Endothelial cell of umbilical vein (primary cell): Measurements from ENCODE around the gene LMAN2L. TPM values are rescaled to one million over a fixed set of nuclear protein-coding genes. Genes with fewer than 3 reads are reported as not detected.

Experiments used
- BruUV-seq: library from RNA; stranded (reverse); fragments of 400-500 nt; replicated peaks from 2 replicates; lab custom pipeline; 2021; lab: Mats Ljungman, UMichigan
- CTCF ChIA-PET: fragments of 300-600, 350-600 bp; sonication (Branson Sonifier 250); formaldehyde crosslinking; loops from one replicate; lab custom pipeline; 2021; ENCODE audit warnings: antibody characterized with exemption, inconsistent platforms; lab: Charles Lee
- POLR2A ChIA-PET: fragments of 300-600, 350-600 bp; sonication (Branson Sonifier 250); formaldehyde crosslinking; loops from one replicate; lab custom pipeline; 2021; ENCODE audit warnings: antibody characterized with exemption, inconsistent platforms; lab: Charles Lee
- DNase-seq: peaks from one replicate; pipeline ENCODE4 v3.0.0-alpha.2; 2011; ENCODE audit warnings: low read depth, low spot score
- FAIRE-seq: peaks from 2 replicates; lab custom pipeline; 2011; peaks lifted over from hg19 to GRCh38; lab: Jason Lieb, UNC
- H2AFZ ChIP-seq: 2 replicates; pipeline ENCODE4 v1.6.0; 2012; ENCODE audit warnings: low read depth, low read length, control low read depth, inconsistent platforms
- H3K27ac ChIP-seq: 2 replicates; pipeline ENCODE4 v1.5.1; 2011; ENCODE audit warnings: low read depth, mild to moderate bottlenecking, control low read depth, low read length, moderate library complexity; ENCODE audit not compliant: insufficient read depth
- H3K27me3 ChIP-seq, 2 experiments: 2 replicates each; pipeline versions ENCODE4 v1.6.0 to v1.6.1; 2011; ENCODE audit warnings: low read length in 2 of 2, mixed read lengths in 1 of 2; ENCODE audit not compliant: control insufficient read depth in 2 of 2, insufficient read depth in 2 of 2
- H3K36me3 ChIP-seq, 2 experiments: 2 replicates in 1 of 2; 3 replicates in 1 of 2; pipeline ENCODE4 v1.5.1; 2011; ENCODE audit warnings: low read length in 2 of 2, mild to moderate bottlenecking in 1 of 2, moderate library complexity in 1 of 2; ENCODE audit not compliant: control insufficient read depth in 2 of 2, insufficient read depth in 2 of 2; ENCODE audit errors: extremely low read depth in 1 of 2
- H3K4me1 ChIP-seq: 3 replicates; pipeline ENCODE4 v1.5.1; 2011; ENCODE audit warnings: mild to moderate bottlenecking, low read length; ENCODE audit not compliant: control insufficient read depth, insufficient read depth; ENCODE audit errors: extremely low read depth
- H3K4me2 ChIP-seq: 2 replicates; pipeline ENCODE4 v1.6.1; 2011; ENCODE audit warnings: low read length, control low read depth, mixed read lengths; ENCODE audit not compliant: insufficient read depth
- H3K4me3 ChIP-seq, 3 experiments: fragments of 200-600 bp in 1 of 3; sonication (generic), shearing (Covaris generic) in 1 of 3; replicated peaks in 1 of 3; 2 replicates each; pipeline ENCODE4 v1.5.1; 2011 to 2016; ENCODE audit warnings: control low read depth in 3 of 3, low read length in 3 of 3, mild to moderate bottlenecking in 2 of 3, inconsistent platforms in 1 of 3, low read depth in 1 of 3, moderate library complexity in 1 of 3; ENCODE audit not compliant: insufficient read depth in 1 of 3
- H3K79me2 ChIP-seq: 2 replicates; pipeline ENCODE4 v1.6.0; 2012; ENCODE audit warnings: low read length, inconsistent platforms; ENCODE audit not compliant: control insufficient read depth, insufficient read depth
- H3K9ac ChIP-seq: replicated peaks from 2 replicates; pipeline ENCODE3; 2011; ENCODE audit warnings: low read length, control low read depth; ENCODE audit not compliant: insufficient read depth; ENCODE audit errors: extremely low read depth
- H3K9me1 ChIP-seq: replicated peaks from 3 replicates; pipeline ENCODE4 v1.6.0; 2011; ENCODE audit warnings: mild to moderate bottlenecking, low read length; ENCODE audit not compliant: control insufficient read depth, insufficient read depth; ENCODE audit errors: extremely low read depth
- H3K9me3 ChIP-seq: replicated peaks from 2 replicates; pipeline ENCODE4 v1.5.1; 2012; ENCODE audit warnings: low read length, inconsistent platforms; ENCODE audit not compliant: control insufficient read depth, insufficient read depth
- H4K20me1 ChIP-seq: replicated peaks from 2 replicates; pipeline ENCODE3; 2011; ENCODE audit warnings: mild to moderate bottlenecking, low read length; ENCODE audit not compliant: control insufficient read depth, insufficient read depth; ENCODE audit errors: extremely low read depth
- CTCF ChIP-seq, 2 donors: IDR thresholded peaks; 1 replicate in 1 of 2; 2 replicates in 1 of 2; pipeline ENCODE4 v1.5.1; 2011; ENCODE audit warnings: low read length in 2 of 2, mild to moderate bottlenecking in 2 of 2, moderate library complexity in 2 of 2, control low read depth in 1 of 2, inconsistent platforms in 1 of 2, low read depth in 1 of 2; ENCODE audit not compliant: insufficient read depth in 1 of 2; ENCODE audit errors: extremely low read depth in 1 of 2
- EZH2 ChIP-seq: IDR thresholded peaks from 2 replicates; pipeline ENCODE4 v1.6.1; 2012; ENCODE audit warnings: borderline replicate concordance, low read depth, mild to moderate bottlenecking, moderate library complexity, low read length, inconsistent platforms; ENCODE audit not compliant: severe bottlenecking
- FOS ChIP-seq: IDR thresholded peaks from 2 replicates; pipeline ENCODE4 v1.6.1; 2011; ENCODE audit warnings: mild to moderate bottlenecking, low read length, moderate library complexity, borderline replicate concordance; ENCODE audit not compliant: insufficient read depth
- GATA2 ChIP-seq: IDR thresholded peaks from 2 replicates; pipeline ENCODE4 v1.7.0; 2011; ENCODE audit warnings: low read depth, mild to moderate bottlenecking, moderate library complexity, mixed read lengths, low read length; ENCODE audit not compliant: insufficient read length, insufficient read depth
- JUN ChIP-seq: IDR thresholded peaks from 2 replicates; pipeline ENCODE4 v1.6.1; 2011; ENCODE audit warnings: borderline replicate concordance, low read depth; ENCODE audit not compliant: insufficient read length, insufficient read depth
- MAX ChIP-seq: IDR thresholded peaks from 2 replicates; pipeline ENCODE4 v1.6.1; 2011; ENCODE audit not compliant: insufficient read depth, insufficient read length
- MYC ChIP-seq: IDR thresholded peaks from one replicate; pipeline ENCODE4 v1.6.1; 2011; ENCODE audit warnings: mild to moderate bottlenecking, low read depth, low read length
- POLR2A ChIP-seq: IDR thresholded peaks from 2 replicates; pipeline ENCODE4 v1.6.1; 2012; ENCODE audit warnings: low read depth, mild to moderate bottlenecking, control low read depth, low read length
- POLR2AphosphoS5 ChIP-seq: IDR thresholded peaks from 2 replicates; pipeline ENCODE4 v1.6.1; 2012; ENCODE audit warnings: low read depth, mild to moderate bottlenecking, control low read depth, low read length, moderate library complexity; ENCODE audit not compliant: insufficient read depth
- dilution Hi-C: fragments of 300-500 bp; cut with MboI; formaldehyde crosslinking; loops from one replicate; pipeline ENCODE4 v1.15.0; 2019; ENCODE audit warnings: low sequenced_read_pairs; ENCODE audit not compliant: extremely low pct_ligation_motif_present
- intact Hi-C: fragments of 100-400 bp; cut with micrococcal nuclease; formaldehyde crosslinking; loops from one replicate; pipeline ENCODE4 v1.10.0; 2022
- polyA plus RNA-seq, 4 experiments: library from polyadenylated mRNA; depleted of rRNA in 3 of 4; stranded (reverse) in 3 of 4; unstranded in 1 of 4; fragments of >200 nt; gene quantifications; 2 replicates each; pipeline versions ENCODE4 v1.2.1 to v1.2.3, GENCODE V29; 2011 to 2012; ENCODE audit warnings: missing spikeins in 1 of 4
- total RNA-seq: library from RNA; stranded (reverse); gene quantifications from 2 replicates; pipeline ENCODE4 v1.2.3, GENCODE V29; 2021

The LMAN2L gene
- total and polyA plus RNA-seq, 2 donors (not counting 3 experiments of a cell fraction or from before 2014, with no cell fraction given): 15.4 to 20.5 TPM

GRCh38 chr2:96687711-96688640, 51.9 kb downstream of the LMAN2L start:
- no peak overlapping the region for H2AFZ ChIP-seq
- ChIA-PET CTCF (no interaction called here), POLR2A (interaction anchor here (0.6 kb wide), 1 partner anchor 94 kb away, joined by 10 read pairs; no protein-coding TSS in a partner anchor)
- no peaks in the 10 kb centered on the region for H3K9me1 ChIP-seq
- TF ChIP-seq EZH2 (no peak), MYC (no peak), POLR2A (no peak), JUN (no peak), FOS (no peak), MAX (no peak), CTCF (IDR thresholded peaks at IDR 0.05; ENCODE audit: extremely low read depth in 1 of 2, insufficient read depth in 1 of 2, low read depth in 1 of 2, low read length in 2 of 2) (no peak), GATA2 (no peak), POLR2AphosphoS5 (no peak)
- H3K4me2 ChIP-seq: no peak overlapping the region
- intact Hi-C loops (no loop called here), dilution Hi-C loops (no loop called here)
- no peaks in the 10 kb centered on the region for H3K4me1 ChIP-seq
- peaks cover 0 to 4% of the 10 kb centered on the region in 2 experiments for H3K27me3 ChIP-seq
- H3K36me3 ChIP-seq: no peaks in the 10 kb centered on the region
- H3K27ac ChIP-seq: no peak overlapping the region
- no TSS peak for BruUV-seq
- H3K79me2 ChIP-seq: no peaks in the 10 kb centered on the region
- DNase-seq (no peak), FAIRE-seq (no peak)
- H3K9me3 ChIP-seq: no peaks in the 10 kb centered on the region
- no peak overlapping the region for H3K9ac ChIP-seq
- no peak overlapping the region for H3K4me3 ChIP-seq
- H4K20me1 ChIP-seq: no peaks in the 10 kb centered on the region
